ENCODE results near the gene MANBA. TPM values are rescaled to one million over a fixed set of nuclear protein-coding genes. Genes with fewer than 3 reads are reported as not detected.

MANBA gene
- total and polyA plus RNA-seq, 2 of the 13 experiments (the other 11 are each of a cell fraction or from before 2014, with no cell fraction given), result 11.7 to 33.3 TPM

- TF ChIP-seq ZNF263 (CRISPR knock-in tag; IDR thresholded peaks at IDR 0.05) (no peak), MED8 (CRISPR knock-in tag; IDR thresholded peaks at IDR 0.05; ENCODE audit: insufficient replicate concordance) (no peak), NBN (conservative IDR thresholded peaks at IDR 0.05) (no peak), ZBTB39 (CRISPR knock-in tag; IDR thresholded peaks at IDR 0.05) (no peak), ZSCAN20 (CRISPR knock-in tag; IDR thresholded peaks at IDR 0.05; ENCODE audit: borderline replicate concordance) (no peak), PHF5A (CRISPR knock-in tag; IDR thresholded peaks at IDR 0.05; ENCODE audit: low read depth, unreplicated experiment) (no peak), JUNB (CRISPR knock-in tag; IDR thresholded peaks at IDR 0.05; ENCODE audit: borderline replicate concordance) (no peak), ZNF30 (CRISPR knock-in tag; IDR thresholded peaks at IDR 0.05) (no peak), DNMT1 (CRISPR knock-in tag; IDR thresholded peaks at IDR 0.05) (no peak), LRRFIP1 (CRISPR knock-in tag; conservative IDR thresholded peaks at IDR 0.05) (no peak), KLF9 (CRISPR knock-in tag; IDR thresholded peaks at IDR 0.05; ENCODE audit: low read depth) (no peak), GABPA (IDR thresholded peaks at IDR 0.05; ENCODE audit: low read depth, low read length) (no peak), GABPA (CRISPR knock-in tag; IDR thresholded peaks at IDR 0.05; ENCODE audit: low read depth) (no peak), ZNF619 (CRISPR knock-in tag; IDR thresholded peaks at IDR 0.05) (no peak), ZNF34 (CRISPR knock-in tag; IDR thresholded peaks at IDR 0.05; ENCODE audit: borderline replicate concordance) (no peak), ZSCAN12 (CRISPR knock-in tag; IDR thresholded peaks at IDR 0.05) (no peak), NFIC (IDR thresholded peaks at IDR 0.05; ENCODE audit: low read length) (no peak), ZNF724P (CRISPR knock-in tag; IDR thresholded peaks at IDR 0.05; ENCODE audit: borderline replicate concordance) (no peak), ZNF224 (CRISPR knock-in tag; IDR thresholded peaks at IDR 0.05) (no peak), FOSL2 (CRISPR knock-in tag; IDR thresholded peaks at IDR 0.05) (peak; percentile 20; the same call in 1 of the 2 replicates), HCFC1 (IDR thresholded peaks at IDR 0.05; ENCODE audit: low read depth, low read length) (no peak), RFX3 (CRISPR knock-in tag; IDR thresholded peaks at IDR 0.05) (no peak), NCOR1 (IDR thresholded peaks at IDR 0.05; ENCODE audit: borderline replicate concordance, low read length) (peak; percentile 51; the same call in 1 of the 2 replicates), ZNF124 (CRISPR knock-in tag; IDR thresholded peaks at IDR 0.05) (no peak), ZC3H4 (CRISPR knock-in tag; IDR thresholded peaks at IDR 0.05; ENCODE audit: borderline replicate concordance) (no peak), NR2F6 (IDR thresholded peaks at IDR 0.05) (no peak), NR2F6 (CRISPR knock-in tag; IDR thresholded peaks at IDR 0.05) (peak; percentile 57), HNF4A (CRISPR knock-in tag; IDR thresholded peaks at IDR 0.05) (peak; percentile 81), DPF2 (CRISPR knock-in tag; IDR thresholded peaks at IDR 0.05; ENCODE audit: borderline replicate concordance, low read depth) (no peak), ZNF704 (CRISPR knock-in tag; IDR thresholded peaks at IDR 0.05; ENCODE audit: borderline replicate concordance) (no peak), ZNF260 (CRISPR knock-in tag; IDR thresholded peaks at IDR 0.05; ENCODE audit: borderline replicate concordance, low read depth) (no peak)
These were observed 3.1 kb downstream of the MANBA start (continued) for GRCh38 chr4:102757681-102758080.
